ENCODE measurements around the gene PSMB7. TPM values are rescaled to one million over a fixed set of nuclear protein-coding genes. Genes with fewer than 3 reads are reported as not detected.

PSMB7 gene
- total RNA-seq, 2 donors from 2014 or later = 91.4 to 149 TPM

- Histone ChIP-seq H3K27me3 (replicated peaks; ENCODE audit: insufficient read depth) (no peaks in the 10 kb centered on the region), H3K9me3 (no peaks in the 10 kb centered on the region), H3K4me3 (no peak overlapping the region), H3K36me3 (peaks cover 4% of the 10 kb centered on the region), H3K4me1 (ENCODE audit: control insufficient read depth in 1 of 2, low read depth in 2 of 2) (no peaks in the 10 kb centered on the region), H3K27ac (no peak overlapping the region)
- TF ChIP-seq, protein P1, sequence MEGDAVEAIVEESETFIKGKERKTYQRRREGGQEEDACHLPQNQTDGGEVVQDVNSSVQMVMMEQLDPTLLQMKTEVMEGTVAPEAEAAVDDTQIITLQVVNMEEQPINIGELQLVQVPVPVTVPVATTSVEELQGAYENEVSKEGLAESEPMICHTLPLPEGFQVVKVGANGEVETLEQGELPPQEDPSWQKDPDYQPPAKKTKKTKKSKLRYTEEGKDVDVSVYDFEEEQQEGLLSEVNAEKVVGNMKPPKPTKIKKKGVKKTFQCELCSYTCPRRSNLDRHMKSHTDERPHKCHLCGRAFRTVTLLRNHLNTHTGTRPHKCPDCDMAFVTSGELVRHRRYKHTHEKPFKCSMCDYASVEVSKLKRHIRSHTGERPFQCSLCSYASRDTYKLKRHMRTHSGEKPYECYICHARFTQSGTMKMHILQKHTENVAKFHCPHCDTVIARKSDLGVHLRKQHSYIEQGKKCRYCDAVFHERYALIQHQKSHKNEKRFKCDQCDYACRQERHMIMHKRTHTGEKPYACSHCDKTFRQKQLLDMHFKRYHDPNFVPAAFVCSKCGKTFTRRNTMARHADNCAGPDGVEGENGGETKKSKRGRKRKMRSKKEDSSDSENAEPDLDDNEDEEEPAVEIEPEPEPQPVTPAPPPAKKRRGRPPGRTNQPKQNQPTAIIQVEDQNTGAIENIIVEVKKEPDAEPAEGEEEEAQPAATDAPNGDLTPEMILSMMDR (IDR thresholded peaks at IDR 0.05) = no peak
- ATAC-seq (ENCODE audit: insufficient number of reproducible peaks, low FRiP score, low read depth) = no peak
- DNase-seq (ENCODE audit: low spot score) = no peak
Observed at GRCh38 chr9:124366476-124367220, 48.6 kb downstream of the PSMB7 start.

GRCh38 chr9:124365036-124365435, 50.2 kb downstream of the PSMB7 start:
- H3K4me1 ChIP-seq (ENCODE audit: control insufficient read depth in 1 of 2, low read depth in 2 of 2) = no peaks in the 10 kb centered on the region
- H3K9me3 ChIP-seq = no peaks in the 10 kb centered on the region
- DNase-seq (ENCODE audit: low spot score) (no peak), ATAC-seq (ENCODE audit: insufficient number of reproducible peaks, low FRiP score, low read depth) (no peak)
- TF ChIP-seq, protein P1 (IDR thresholded peaks at IDR 0.05) = no peak
- H3K4me3 ChIP-seq = no peak overlapping the region
- peaks cover 4% of the 10 kb centered on the region for H3K36me3 ChIP-seq
- H3K27ac ChIP-seq = no peak overlapping the region
- no peaks in the 10 kb centered on the region for H3K27me3 ChIP-seq (replicated peaks; ENCODE audit: insufficient read depth)

- Histone ChIP-seq H3K36me3 (peaks cover 4% of the 10 kb centered on the region), H3K27ac (no peak overlapping the region), H3K27me3 (replicated peaks; ENCODE audit: insufficient read depth) (no peaks in the 10 kb centered on the region), H3K4me3 (no peak overlapping the region), H3K4me1 (ENCODE audit: control insufficient read depth in 1 of 2, low read depth in 2 of 2) (no peaks in the 10 kb centered on the region), H3K9me3 (no peaks in the 10 kb centered on the region)
- TF ChIP-seq, protein P1 (IDR thresholded peaks at IDR 0.05) = no peak
- DNase-seq (ENCODE audit: low spot score) (no peak), ATAC-seq (ENCODE audit: insufficient number of reproducible peaks, low FRiP score, low read depth) (no peak)
Observed at GRCh38 chr9:124364141-124364540, 51.1 kb downstream of the PSMB7 start.

- H3K36me3 ChIP-seq = peaks cover 4% of the 10 kb centered on the region
- H3K27ac ChIP-seq = no peak overlapping the region
- no peaks in the 10 kb centered on the region for H3K9me3 ChIP-seq
- DNase-seq (ENCODE audit: low spot score) (no peak), ATAC-seq (ENCODE audit: insufficient number of reproducible peaks, low FRiP score, low read depth) (no peak)
- H3K4me3 ChIP-seq = no peak overlapping the region
- H3K4me1 ChIP-seq (ENCODE audit: control insufficient read depth in 1 of 2, low read depth in 2 of 2) = no peaks in the 10 kb centered on the region
- TF ChIP-seq, protein P1 (IDR thresholded peaks at IDR 0.05) = no peak
- no peaks in the 10 kb centered on the region for H3K27me3 ChIP-seq (replicated peaks; ENCODE audit: insufficient read depth)
Observed at GRCh38 chr9:124363326-124364096, 51.7 kb downstream of the PSMB7 start.

GRCh38 chr9:124361128-124361527, 54.1 kb downstream of the PSMB7 start:
- DNase-seq (ENCODE audit: low spot score) = no peak

More at GRCh38 chr9:124361128-124361527, 54.1 kb downstream of the PSMB7 start:
- no peaks in the 10 kb centered on the region for H3K9me3 ChIP-seq
- H3K27ac ChIP-seq = no peak overlapping the region
- no peaks in the 10 kb centered on the region for H3K4me1 ChIP-seq (ENCODE audit: control insufficient read depth in 1 of 2, low read depth in 2 of 2)
- no peaks in the 10 kb centered on the region for H3K27me3 ChIP-seq (replicated peaks; ENCODE audit: insufficient read depth)
- ATAC-seq (ENCODE audit: insufficient number of reproducible peaks, low FRiP score, low read depth) = no peak
- no peak overlapping the region for H3K4me3 ChIP-seq
- H3K36me3 ChIP-seq = peaks cover 4% of the 10 kb centered on the region
- TF ChIP-seq, protein P1 (IDR thresholded peaks at IDR 0.05) = no peak

Data from thoracic aorta (tissue), 2 donors.